ENCODE measurements around the gene NAA38.

Gene NAA38

GRCh38 chr17:7854851-7855659 lies 2.3 kb downstream of the NAA38 start, which contains the start of gene TMEM88:
TSS of gene TMEM88 (plus strand) at chr17:7855066. CDS start at chr17:7855075, 9 bp downstream.
- no peak for TF ChIP-seq CTCF (IDR thresholded peaks at IDR 0.05; ENCODE audit: low read depth, low read length)
- DNase-seq (ENCODE audit: extremely low read depth, low read depth) = no peak

GRCh38 chr17:7854078-7854777 lies 3.1 kb downstream of the NAA38 start:
- DNase-seq (ENCODE audit: extremely low read depth, low read depth) = no peak
- TF ChIP-seq CTCF (IDR thresholded peaks at IDR 0.05; ENCODE audit: low read depth, low read length) = no peak

DNA sequence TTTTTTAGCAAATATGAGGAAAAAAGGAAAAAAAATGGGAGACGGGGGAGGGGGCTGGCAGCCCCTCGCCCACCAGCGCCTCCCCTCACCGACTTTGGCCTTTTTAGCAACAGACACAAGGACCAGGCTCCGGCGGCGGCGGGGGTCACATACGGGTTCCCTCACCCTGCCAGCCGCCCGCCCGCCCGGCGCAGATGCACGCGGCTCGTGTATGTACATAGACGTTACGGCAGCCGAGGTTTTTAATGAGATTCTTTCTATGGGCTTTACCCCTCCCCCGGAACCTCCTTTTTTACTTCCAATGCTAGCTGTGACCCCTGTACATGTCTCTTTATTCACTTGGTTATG lies 3.7 kb downstream of the NAA38 start:
- no peak for TF ChIP-seq CTCF (IDR thresholded peaks at IDR 0.05; ENCODE audit: low read depth, low read length)
- DNase-seq (ENCODE audit: extremely low read depth, low read depth) = no peak

DNA sequence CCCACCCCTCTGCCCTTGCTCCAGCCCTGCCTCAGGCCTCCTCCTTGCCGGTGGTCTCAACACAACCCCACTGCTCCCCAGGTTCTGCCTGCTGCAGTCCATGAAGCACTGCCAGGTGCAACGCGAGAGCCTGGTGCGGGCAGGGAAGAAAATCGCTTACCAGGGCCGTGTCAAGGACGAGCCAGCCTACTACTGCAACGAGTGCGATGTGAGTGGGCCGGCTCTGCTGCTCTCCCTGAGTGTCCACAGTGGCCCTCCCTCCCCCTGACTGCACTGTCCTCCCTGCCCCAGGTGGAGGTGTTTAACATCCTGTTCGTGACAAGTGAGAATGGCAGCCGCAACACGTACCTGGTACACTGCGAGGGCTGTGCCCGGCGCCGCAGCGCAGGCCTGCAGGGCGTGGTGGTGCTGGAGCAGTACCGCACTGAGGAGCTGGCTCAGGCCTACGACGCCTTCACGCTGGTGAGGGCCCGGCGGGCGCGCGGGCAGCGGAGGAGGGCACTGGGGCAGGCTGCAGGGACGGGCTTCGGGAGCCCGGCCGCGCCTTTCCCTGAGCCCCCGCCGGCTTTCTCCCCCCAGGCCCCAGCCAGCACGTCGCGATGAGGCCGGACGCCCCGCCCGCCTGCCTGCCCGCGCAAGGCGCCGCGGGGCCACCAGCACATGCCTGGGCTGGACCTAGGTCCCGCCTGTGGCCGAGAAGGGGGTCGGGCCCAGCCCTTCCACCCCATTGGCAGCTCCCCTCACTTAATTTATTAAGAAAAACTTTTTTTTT lies 4.3 kb downstream of the NAA38 start:
- no peak for DNase-seq (ENCODE audit: extremely low read depth, low read depth)
- TF ChIP-seq CTCF (IDR thresholded peaks at IDR 0.05; ENCODE audit: low read depth, low read length) = no peak

DNA sequence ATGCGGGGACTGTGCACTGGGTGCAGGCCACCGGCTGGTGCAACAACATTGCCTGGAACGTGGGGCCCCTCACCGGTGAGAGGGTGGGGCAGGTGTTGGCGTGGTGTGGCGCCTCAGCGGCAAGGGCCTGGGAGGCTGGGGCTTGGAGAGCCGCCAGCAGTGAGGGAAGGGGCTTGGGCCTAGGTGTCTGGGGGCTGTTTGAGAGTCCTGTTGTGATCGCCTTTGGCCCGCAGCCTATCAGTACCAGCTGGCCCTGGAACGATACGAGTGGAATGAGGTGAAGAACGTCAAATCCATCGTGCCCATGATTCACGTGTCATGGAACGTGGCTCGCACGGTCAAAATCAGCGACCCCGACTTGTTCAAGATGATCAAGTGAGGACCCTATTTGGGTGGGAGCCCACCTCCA lies 5.1 kb downstream of the NAA38 start:
- DNase-seq (ENCODE audit: extremely low read depth, low read depth) = no peak
- TF ChIP-seq CTCF (IDR thresholded peaks at IDR 0.05; ENCODE audit: low read depth, low read length) = no peak

GRCh38 chr17:7851438-7852261 lies 5.7 kb downstream of the NAA38 start:
- no peak for DNase-seq (ENCODE audit: extremely low read depth, low read depth)
- TF ChIP-seq CTCF (IDR thresholded peaks at IDR 0.05; ENCODE audit: low read depth, low read length) = peak; percentile 91
